OCI-LY7 (cell line): ENCODE measurements around the gene GNA15.

Experiments
- CTCF ChIP-seq: fragments of 200-600 bp; sonication (generic); conservative IDR thresholded peaks from 2 replicates; pipeline ENCODE4 v1.5.1; 2014; ENCODE audit warnings: mild to moderate bottlenecking, antibody characterized with exemption, low read length, moderate library complexity, mixed read lengths
- EZH2phosphoT487 ChIP-seq: fragments of 200-600 bp; sonication (generic); IDR thresholded peaks from 2 replicates; pipeline ENCODE4 v1.6.1; 2018; ENCODE audit warnings: low read depth, borderline replicate concordance, mild to moderate bottlenecking, mixed run types, antibody characterized with exemption, low read length, moderate library complexity, mixed read lengths

- TF ChIP-seq CTCF (no peak), EZH2phosphoT487 (no peak)
Observed at GRCh38 chr19:3107658-3108057, 28.2 kb upstream of the GNA15 start.
